DOHH2 (cell line): Measurements from ENCODE around the gene APBA2.

Experiments used
- H3F3A ChIP-seq: fragments of 200-600 bp; sonication (generic), shearing (Covaris generic); 2 replicates; pipeline ENCODE4 v1.6.0; 2016; ENCODE audit warnings: antibody characterized with exemption, mild to moderate bottlenecking; ENCODE audit not compliant: control insufficient read depth, insufficient read depth
- H3K27ac ChIP-seq: fragments of 200-600 bp; sonication (generic); 2 replicates; pipeline ENCODE4 v1.5.1; 2014; ENCODE audit warnings: low read depth, mild to moderate bottlenecking, low read length, moderate library complexity
- H3K27me3 ChIP-seq: fragments of 200-600 bp; sonication (generic); 2 replicates; pipeline ENCODE4 v1.6.1; 2014; ENCODE audit warnings: mild to moderate bottlenecking, low read length, mixed read lengths; ENCODE audit not compliant: control insufficient read depth
- H3K36me3 ChIP-seq: fragments of 200-600 bp; sonication (generic); 2 replicates; pipeline ENCODE4 v1.6.1; 2014; ENCODE audit warnings: mild to moderate bottlenecking, low read length, moderate library complexity, mixed read lengths; ENCODE audit not compliant: control insufficient read depth
- H3K4me1 ChIP-seq: fragments of 200-600 bp; sonication (generic); 2 replicates; pipeline ENCODE4 v1.6.1; 2014; ENCODE audit warnings: mild to moderate bottlenecking, low read length, mixed read lengths; ENCODE audit not compliant: control insufficient read depth
- H3K4me2 ChIP-seq: fragments of 200-600 bp; sonication (generic); 2 replicates; pipeline ENCODE4 v1.6.0; 2014; ENCODE audit warnings: mild to moderate bottlenecking, low read length, moderate library complexity
- H3K4me3 ChIP-seq: fragments of 200-600 bp; sonication (generic); 2 replicates; pipeline ENCODE4 v1.5.1; 2014; ENCODE audit warnings: mild to moderate bottlenecking, low read length, mixed read lengths
- H3K79me2 ChIP-seq: fragments of 200-600 bp; sonication (generic); 2 replicates; pipeline ENCODE4 v1.6.1; 2014; ENCODE audit warnings: mild to moderate bottlenecking, low read length, mixed read lengths; ENCODE audit not compliant: control insufficient read depth
- H3K9me2 ChIP-seq: fragments of 200-600 bp; sonication (generic); replicated peaks from 2 replicates; pipeline ENCODE4 v1.6.1; 2014; ENCODE audit warnings: mild to moderate bottlenecking, low read length, mixed read lengths; ENCODE audit not compliant: control insufficient read depth
- H3K9me3 ChIP-seq: fragments of 200-600 bp; sonication (generic); 2 replicates; pipeline ENCODE4 v1.6.1; 2014; ENCODE audit warnings: antibody characterized with exemption, low read length, mixed read lengths; ENCODE audit not compliant: control insufficient read depth, insufficient read depth
- H4K20me1 ChIP-seq: fragments of 200-600 bp; sonication (generic); 2 replicates; pipeline ENCODE4 v1.6.0; 2014; ENCODE audit warnings: low read depth, mild to moderate bottlenecking, antibody characterized with exemption, low read length, moderate library complexity; ENCODE audit not compliant: control insufficient read depth, insufficient read depth
- EZH2phosphoT487 ChIP-seq: fragments of 200-600 bp; sonication (generic); IDR thresholded peaks from 2 replicates; pipeline ENCODE4 v1.6.1; 2017; ENCODE audit warnings: borderline replicate concordance, mild to moderate bottlenecking, antibody characterized with exemption, low read length, moderate library complexity, mixed read lengths
- TF ChIP-seq, protein P1 (sequence below): fragments of 200-600 bp; sonication (generic); IDR thresholded peaks from one replicate; pipeline ENCODE4 v1.5.1; 2014; ENCODE audit warnings: antibody characterized with exemption, mild to moderate bottlenecking, low read depth, low read length; ENCODE audit not compliant: poor library complexity, severe bottlenecking

APBA2 gene

DNA sequence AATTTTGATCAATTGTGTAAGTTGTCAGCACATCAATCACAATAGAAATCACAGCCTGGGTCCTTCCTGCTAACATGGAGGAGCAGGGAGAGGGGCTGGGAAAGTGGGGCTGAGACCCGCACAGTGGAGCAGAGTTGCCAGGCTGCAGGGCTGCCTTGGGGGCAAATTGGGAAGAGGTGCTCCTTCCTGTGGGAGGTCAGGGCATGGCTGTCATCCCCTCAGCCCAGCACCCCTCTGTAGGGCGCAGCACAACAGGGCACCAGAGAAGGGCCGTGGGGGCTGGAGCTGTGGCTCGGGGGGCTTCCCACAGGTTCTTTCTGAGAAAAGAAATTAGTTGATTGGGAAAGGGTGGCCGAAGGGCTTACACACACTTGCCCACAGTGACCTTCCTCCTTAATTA, 257.5 kb downstream of the APBA2 start:
- no peaks in the 10 kb centered on the region for H3F3A ChIP-seq
- no peak for TF ChIP-seq EZH2phosphoT487
- TF ChIP-seq, protein P1, sequence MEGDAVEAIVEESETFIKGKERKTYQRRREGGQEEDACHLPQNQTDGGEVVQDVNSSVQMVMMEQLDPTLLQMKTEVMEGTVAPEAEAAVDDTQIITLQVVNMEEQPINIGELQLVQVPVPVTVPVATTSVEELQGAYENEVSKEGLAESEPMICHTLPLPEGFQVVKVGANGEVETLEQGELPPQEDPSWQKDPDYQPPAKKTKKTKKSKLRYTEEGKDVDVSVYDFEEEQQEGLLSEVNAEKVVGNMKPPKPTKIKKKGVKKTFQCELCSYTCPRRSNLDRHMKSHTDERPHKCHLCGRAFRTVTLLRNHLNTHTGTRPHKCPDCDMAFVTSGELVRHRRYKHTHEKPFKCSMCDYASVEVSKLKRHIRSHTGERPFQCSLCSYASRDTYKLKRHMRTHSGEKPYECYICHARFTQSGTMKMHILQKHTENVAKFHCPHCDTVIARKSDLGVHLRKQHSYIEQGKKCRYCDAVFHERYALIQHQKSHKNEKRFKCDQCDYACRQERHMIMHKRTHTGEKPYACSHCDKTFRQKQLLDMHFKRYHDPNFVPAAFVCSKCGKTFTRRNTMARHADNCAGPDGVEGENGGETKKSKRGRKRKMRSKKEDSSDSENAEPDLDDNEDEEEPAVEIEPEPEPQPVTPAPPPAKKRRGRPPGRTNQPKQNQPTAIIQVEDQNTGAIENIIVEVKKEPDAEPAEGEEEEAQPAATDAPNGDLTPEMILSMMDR = no peak
- H3K79me2 ChIP-seq = no peaks in the 10 kb centered on the region
- no peaks in the 10 kb centered on the region for H3K9me3 ChIP-seq
- no peak overlapping the region for H3K4me2 ChIP-seq
- no peaks in the 10 kb centered on the region for H3K36me3 ChIP-seq
- H3K4me1 ChIP-seq = no peaks in the 10 kb centered on the region
- no peak overlapping the region for H3K4me3 ChIP-seq
- no peaks in the 10 kb centered on the region for H4K20me1 ChIP-seq
- H3K9me2 ChIP-seq = no peaks in the 10 kb centered on the region
- H3K27me3 ChIP-seq = no peaks in the 10 kb centered on the region
- H3K27ac ChIP-seq = no peak overlapping the region

GRCh38 chr15:29143909-29144635, 258.3 kb downstream of the APBA2 start:
- Histone ChIP-seq H3K27me3 (no peaks in the 10 kb centered on the region), H3K36me3 (no peaks in the 10 kb centered on the region), H3K4me2 (no peak overlapping the region), H3F3A (no peaks in the 10 kb centered on the region), H4K20me1 (no peaks in the 10 kb centered on the region), H3K4me3 (no peak overlapping the region), H3K79me2 (no peaks in the 10 kb centered on the region), H3K4me1 (no peaks in the 10 kb centered on the region), H3K27ac (no peak overlapping the region), H3K9me2 (no peaks in the 10 kb centered on the region), H3K9me3 (no peaks in the 10 kb centered on the region)
- TF ChIP-seq EZH2phosphoT487 = no peak
- TF ChIP-seq, protein P1 = no peak

GRCh38 chr15:29149738-29150075, 263.9 kb downstream of the APBA2 start:
- Histone ChIP-seq H3K27ac (no peak overlapping the region), H3K36me3 (no peaks in the 10 kb centered on the region), H3K9me2 (no peaks in the 10 kb centered on the region), H3F3A (no peaks in the 10 kb centered on the region), H3K9me3 (no peaks in the 10 kb centered on the region), H3K27me3 (no peaks in the 10 kb centered on the region), H3K4me1 (no peaks in the 10 kb centered on the region), H3K79me2 (no peaks in the 10 kb centered on the region), H4K20me1 (no peaks in the 10 kb centered on the region), H3K4me3 (no peak overlapping the region), H3K4me2 (no peak overlapping the region)
- TF ChIP-seq EZH2phosphoT487 = no peak
- TF ChIP-seq, protein P1 = no peak
